Common myeloid progenitor, CD34-positive (primary cell): ENCODE data around the gene PRM3.

Experiments
- CTCF ChIA-PET: fragments of 350-600 bp; sonication (Branson Sonifier 250); formaldehyde crosslinking; loops from one replicate; lab custom pipeline; 2021; ENCODE audit warnings: antibody characterized with exemption; lab: Charles Lee
- POLR2A ChIA-PET: fragments of 350-600 bp; sonication (Branson Sonifier 250); formaldehyde crosslinking; loops from one replicate; lab custom pipeline; 2021; ENCODE audit warnings: antibody characterized with exemption; lab: Charles Lee
- DNase-seq, 3 donors: peaks; one replicate each; pipeline versions ENCODE4 v3.0.0 to v3.0.0-alpha.2; 2013
- H3K27ac ChIP-seq, 2 experiments: 1 replicate in 1 of 2; 2 replicates in 1 of 2; pipeline ENCODE4 v1.7.0; 2013; ENCODE audit warnings: inconsistent platforms in 2 of 2, low read length in 2 of 2, mild to moderate bottlenecking in 2 of 2, low read depth in 1 of 2, moderate library complexity in 1 of 2; ENCODE audit not compliant: severe bottlenecking in 2 of 2, insufficient read depth in 1 of 2, poor library complexity in 1 of 2
- H3K27me3 ChIP-seq, 5 experiments: replicated peaks in 2 of 5; 1 replicate in 3 of 5; 2 replicates in 2 of 5; pipeline versions ENCODE4 v1.6.1 to v1.7.0; 2013; ENCODE audit warnings: low read length in 4 of 5, mild to moderate bottlenecking in 2 of 5, moderate library complexity in 2 of 5, inconsistent platforms in 1 of 5; ENCODE audit not compliant: insufficient read depth in 5 of 5, control insufficient read depth in 4 of 5
- H3K36me3 ChIP-seq, 4 experiments: 1 replicate in 2 of 4; 2 replicates in 2 of 4; pipeline versions ENCODE4 v1.6.1 to v1.7.0; 2013; ENCODE audit warnings: low read length in 3 of 4, control low read depth in 1 of 4, mild to moderate bottlenecking in 1 of 4; ENCODE audit not compliant: control insufficient read depth in 4 of 4, insufficient read depth in 4 of 4
- H3K4me1 ChIP-seq, 4 experiments: 1 replicate in 3 of 4; 2 replicates in 1 of 4; pipeline versions ENCODE4 v1.6.1 to v1.7.1; 2013; ENCODE audit warnings: low read length in 3 of 4, mild to moderate bottlenecking in 3 of 4, control low read depth in 1 of 4, inconsistent platforms in 1 of 4, moderate library complexity in 1 of 4; ENCODE audit not compliant: control insufficient read depth in 4 of 4, insufficient read depth in 4 of 4; ENCODE audit errors: control extremely low read depth in 1 of 4
- H3K4me3 ChIP-seq, 7 experiments: 1 replicate in 4 of 7; 2 replicates in 3 of 7; pipeline versions ENCODE4 v1.5.1 to v1.7.0; 2013; ENCODE audit warnings: mild to moderate bottlenecking in 7 of 7, low read length in 6 of 7, moderate library complexity in 6 of 7, inconsistent platforms in 2 of 7, low read depth in 2 of 7, control low read depth in 1 of 7; ENCODE audit not compliant: insufficient read depth in 4 of 7, control insufficient read depth in 1 of 7; ENCODE audit errors: extremely low read depth in 1 of 7
- H3K9me3 ChIP-seq, 5 experiments: 1 replicate in 4 of 5; 2 replicates in 1 of 5; pipeline versions ENCODE4 v1.6.1 to v1.7.1; 2013; ENCODE audit warnings: low read length in 4 of 5, mild to moderate bottlenecking in 2 of 5, inconsistent platforms in 1 of 5, low read depth in 1 of 5, moderate library complexity in 1 of 5; ENCODE audit not compliant: control insufficient read depth in 4 of 5, insufficient read depth in 2 of 5; ENCODE audit errors: control extremely low read depth in 1 of 5
- WGBS: methylation state at CpG from one replicate; pipeline ENCODE4 v1.1.5; 2013; ENCODE audit not compliant: insufficient coverage; 5-methylcytosine and 5-hydroxymethylcytosine counted together

Gene PRM3

GRCh38 chr16:11257131-11257938, 16.1 kb downstream of the PRM3 start:
- Histone ChIP-seq H3K4me3 (peak overlapping the region in 6 of 7 experiments; percentile 79 to 92 (median 86)), H3K36me3 (peaks cover 0 to 19% (median 0%) of the 10 kb centered on the region in 4 experiments), H3K9me3 (no peaks in the 10 kb centered on the region), H3K27ac (no peak overlapping the region), H3K4me1 (peaks cover 5 to 53% (median 50%) of the 10 kb centered on the region in 4 experiments), H3K27me3 (no peaks in the 10 kb centered on the region)
- 13% methylated on average over 14 of the region's 21 CpGs for WGBS
- peak; percentile 74 to 81 (median 81) for DNase-seq
- CTCF ChIA-PET: interaction anchor here (0.6 to 8.1 kb wide), 18 partner anchors 10 to 307 kb away, joined by 3 to 80 read pairs (median 4); partner anchors contain the start of genes PRM2 and TNP2
- POLR2A ChIA-PET: interaction anchor here (0.5 to 2.7 kb wide), 5 partner anchors 40 to 293 kb away, joined by 3 to 14 read pairs (median 5); no protein-coding TSS in a partner anchor

- POLR2A ChIA-PET: interaction anchor here (0.7 to 2.7 kb wide), 14 partner anchors 16 to 292 kb away, joined by 3 to 14 read pairs (median 4); no protein-coding TSS in a partner anchor
- Histone ChIP-seq H3K27ac (peak overlapping the region; percentile 68 to 82), H3K4me1 (peaks cover 5 to 59% (median 53%) of the 10 kb centered on the region in 4 experiments), H3K4me3 (peak overlapping the region; percentile 68 to 92 (median 85)), H3K27me3 (no peaks in the 10 kb centered on the region), H3K9me3 (no peaks in the 10 kb centered on the region), H3K36me3 (peaks cover 0 to 22% (median 0%) of the 10 kb centered on the region in 4 experiments)
- DNase-seq: no peak
- 0% methylated on average over 24 of the region's 32 CpGs for WGBS
- CTCF ChIA-PET: interaction anchor here (0.6 to 8.1 kb wide), 19 partner anchors 9 to 306 kb away, joined by 3 to 80 read pairs (median 5); partner anchors contain the start of genes PRM2 and TNP2
Measured at GRCh38 chr16:11256661-11257130, 16.7 kb downstream of the PRM3 start.

DNA sequence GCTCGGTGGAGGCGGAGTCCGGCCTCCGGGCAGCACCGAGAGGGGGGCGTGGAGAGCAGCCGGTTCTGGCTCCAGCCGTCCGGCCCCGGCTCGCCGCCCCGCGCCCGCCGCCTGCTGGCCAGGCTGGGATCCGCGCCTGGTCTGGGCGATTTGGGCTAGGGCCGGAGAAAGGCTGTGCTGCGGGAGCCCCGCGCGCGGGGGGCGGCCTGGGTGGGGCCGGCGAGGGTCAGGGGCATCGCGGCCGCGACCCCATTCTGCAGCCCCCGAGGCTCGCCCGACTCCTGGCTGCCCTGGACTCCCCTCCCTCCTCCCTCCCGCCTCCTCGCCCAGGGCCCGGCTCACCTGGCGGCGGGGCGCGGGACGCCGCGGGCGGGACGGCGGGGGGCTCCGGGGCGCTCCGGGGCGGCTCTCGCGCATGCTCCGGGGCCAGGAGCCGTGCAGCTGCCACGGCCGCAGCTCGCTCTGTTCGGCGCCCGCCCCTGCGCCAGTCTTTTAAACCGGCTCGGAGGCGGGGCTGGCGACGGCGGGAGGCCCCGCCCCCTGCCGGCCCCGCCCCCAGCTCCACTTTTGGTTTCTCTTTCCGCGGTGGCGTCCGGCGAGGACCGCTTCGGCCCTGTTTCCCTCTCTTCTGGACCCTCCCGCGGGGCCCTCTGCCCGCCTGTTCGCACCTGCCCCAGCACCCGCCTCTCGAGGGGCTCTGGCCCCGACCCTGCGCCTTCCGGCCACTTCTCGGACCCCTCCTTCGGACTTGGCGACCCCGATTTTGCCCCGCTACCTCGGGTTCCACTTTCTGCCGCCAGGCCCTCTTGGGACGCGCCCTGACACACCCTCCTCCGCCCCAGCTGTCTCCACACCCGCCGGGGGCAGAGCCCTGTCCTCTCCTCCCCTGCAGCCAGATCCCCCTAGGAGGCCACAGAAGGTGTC, 17.4 kb downstream of the PRM3 start, which contains the start of gene SOCS1:
Gene SOCS1 (minus strand): TSS at position 468 of the 924 bp plus-strand sequence. CDS start 726 bp downstream, outside the sequence.
- ChIA-PET POLR2A (interaction anchor here (0.7 to 2.7 kb wide), 18 partner anchors 15 to 291 kb away, joined by 3 to 14 read pairs (median 4); no protein-coding TSS in a partner anchor), CTCF (interaction anchor here (0.6 to 8.1 kb wide), 24 partner anchors 8 to 306 kb away, joined by 3 to 80 read pairs (median 4); partner anchors contain the start of genes PRM2 and TNP2)
- H3K27ac ChIP-seq: peak within 1 kb of the TSS; percentile 68 to 82
- H3K27me3 ChIP-seq: no peaks in the 10 kb centered on the region
- peaks cover 5 to 62% (median 53%) of the 10 kb centered on the region in 4 experiments for H3K4me1 ChIP-seq
- H3K36me3 ChIP-seq: peaks cover 0 to 22% (median 0%) of the 10 kb centered on the region in 4 experiments
- H3K4me3 ChIP-seq: peak within 1 kb of the TSS; percentile 68 to 92 (median 85)
- under 1% methylated on average over 95 of the region's 100 CpGs for WGBS
- H3K9me3 ChIP-seq: no peaks in the 10 kb centered on the region
- peak; percentile 77 to 88 (median 88) for DNase-seq

- H3K27ac ChIP-seq: peak overlapping the region in 1 of 2 experiments; percentile 75
- peaks cover 5 to 62% (median 53%) of the 10 kb centered on the region in 4 experiments for H3K4me1 ChIP-seq
- WGBS: 2% methylated on average over 75 of the region's 105 CpGs
- peaks cover 0 to 22% (median 0%) of the 10 kb centered on the region in 4 experiments for H3K36me3 ChIP-seq
- DNase-seq: peak; percentile 54 to 88 (median 78)
- no peaks in the 10 kb centered on the region for H3K9me3 ChIP-seq
- H3K4me3 ChIP-seq: peak overlapping the region; percentile 43 to 92 (median 84)
- no peaks in the 10 kb centered on the region for H3K27me3 ChIP-seq
- CTCF ChIA-PET: interaction anchor here (0.7 to 8.1 kb wide), 20 partner anchors 9 to 300 kb away, joined by 3 to 80 read pairs (median 6); partner anchors contain the start of gene TNP2
- POLR2A ChIA-PET: interaction anchor here (0.6 to 2.7 kb wide), 13 partner anchors 14 to 291 kb away, joined by 3 to 14 read pairs (median 4); no protein-coding TSS in a partner anchor
Measured at GRCh38 chr16:11254913-11255736, 18.3 kb downstream of the PRM3 start.

GRCh38 chr16:11253995-11254912, 19.2 kb downstream of the PRM3 start:
- H3K4me3 ChIP-seq: peak overlapping the region in 3 of 7 experiments; percentile 79 to 92 (median 91)

More at GRCh38 chr16:11253995-11254912, 19.2 kb downstream of the PRM3 start:
- 67% methylated on average over 22 of the region's 29 CpGs for WGBS
- ChIA-PET CTCF (interaction anchor here (0.7 to 8.1 kb wide), 12 partner anchors 8 to 288 kb away, joined by 3 to 80 read pairs (median 4); no protein-coding TSS in a partner anchor), POLR2A (interaction anchor here (0.6 to 2.1 kb wide), 4 partner anchors 21 to 95 kb away, joined by 4 to 11 read pairs (median 7); no protein-coding TSS in a partner anchor)
- H3K4me1 ChIP-seq: peaks cover 4 to 61% (median 50%) of the 10 kb centered on the region in 4 experiments
- no peaks in the 10 kb centered on the region for H3K9me3 ChIP-seq
- H3K27ac ChIP-seq: peak overlapping the region in 1 of 2 experiments; percentile 75
- peaks cover 0 to 22% (median 0%) of the 10 kb centered on the region in 4 experiments for H3K36me3 ChIP-seq
- DNase-seq: no peak
- H3K27me3 ChIP-seq: no peaks in the 10 kb centered on the region
